Activated naive CD8-positive, alpha-beta T cell treated with anti-CD3 and anti-CD28 coated beads, Interleukin-2, amount 10 ng/mL, durations not matched to agents 7 days and 5 days (primary cell): Measurements from ENCODE around the gene RELL1. TPM values are rescaled to one million over a fixed set of nuclear protein-coding genes. Genes with fewer than 3 reads are reported as not detected.

ENCODE experiments used
- ATAC-seq: fragments of 150-1000 bp; cut with Tn5 transposase; one replicate; pipeline ENCODE4 v1.10.0; 2021; ENCODE audit warnings: low read depth, moderate library complexity
- POLR2A ChIA-PET: fragments of 350-600 bp; sonication (Branson Sonifier 250); formaldehyde crosslinking; loops from one replicate; lab custom pipeline; 2021; ENCODE audit warnings: antibody characterized with exemption; lab: Charles Lee
- DNase-seq: peaks from one replicate; pipeline ENCODE4 v3.0.0; 2021
- H3K27ac Mint-ChIP-seq: one replicate; pipeline ENCODE4 v1.8.0; 2022; ENCODE audit warnings: mild to moderate bottlenecking, mixed read lengths
- H3K27me3 Mint-ChIP-seq: one replicate; pipeline ENCODE4 v1.8.0; 2022; ENCODE audit warnings: mild to moderate bottlenecking, moderate library complexity, mixed read lengths
- H3K36me3 Mint-ChIP-seq: one replicate; pipeline ENCODE4 v1.8.0; 2021; ENCODE audit warnings: mild to moderate bottlenecking, mixed read lengths
- H3K4me1 Mint-ChIP-seq: one replicate; pipeline ENCODE4 v1.8.0; 2021; ENCODE audit warnings: mixed read lengths
- H3K4me3 Mint-ChIP-seq: one replicate; pipeline ENCODE4 v1.8.0; 2022; ENCODE audit warnings: mild to moderate bottlenecking, moderate library complexity, mixed read lengths
- H3K9me3 Mint-ChIP-seq: one replicate; pipeline ENCODE4 v1.8.0; 2021; ENCODE audit warnings: mixed read lengths
- total RNA-seq, 2 experiments: library from RNA; stranded (reverse); gene quantifications; one replicate each; pipeline ENCODE4 v1.2.3, GENCODE V29; 2021

RELL1 gene
- total RNA-seq, 2 experiments from 2014 or later: 36.8 to 39.4 TPM

DNA sequence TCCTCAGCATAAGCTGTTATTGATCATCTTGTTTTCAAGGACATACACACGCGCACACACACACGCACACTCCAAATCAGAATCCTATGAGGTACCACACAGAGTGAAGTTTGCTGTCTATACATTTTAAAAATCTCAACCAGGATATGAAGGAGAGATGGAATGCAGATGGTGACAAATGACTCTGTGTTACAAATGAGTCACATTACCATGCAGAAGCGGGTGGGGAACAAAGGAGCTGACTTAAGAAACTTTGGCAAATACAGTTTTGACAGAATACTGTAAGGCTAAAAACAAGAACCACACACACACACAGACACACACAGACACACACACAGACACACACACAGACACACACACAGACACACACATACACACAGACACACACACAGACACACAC, 81.7 kb downstream of the RELL1 start:
- peaks cover 20% of the 10 kb centered on the region for H3K4me1 Mint-ChIP-seq
- POLR2A ChIA-PET: no interaction called here
- H3K27ac Mint-ChIP-seq: no peak overlapping the region
- DNase-seq (no peak), ATAC-seq (no peak)
- no peaks in the 10 kb centered on the region for H3K27me3 Mint-ChIP-seq
- no peak overlapping the region for H3K4me3 Mint-ChIP-seq
- H3K9me3 Mint-ChIP-seq: no peaks in the 10 kb centered on the region
- peaks cover 13% of the 10 kb centered on the region for H3K36me3 Mint-ChIP-seq

- Mint-ChIP-seq H3K27ac (no peak overlapping the region), H3K36me3 (peaks cover 7% of the 10 kb centered on the region), H3K4me3 (no peak overlapping the region), H3K9me3 (no peaks in the 10 kb centered on the region), H3K27me3 (no peaks in the 10 kb centered on the region), H3K4me1 (peaks cover 20% of the 10 kb centered on the region)
- no peak for ATAC-seq
- DNase-seq: no peak
- POLR2A ChIA-PET: interaction anchor here (1.0 kb wide), 1 partner anchor 83 kb away, joined by 3 read pairs; the partner anchor contains the start of gene RELL1
Observed at GRCh38 chr4:37603711-37604110, 82.5 kb downstream of the RELL1 start.

DNA sequence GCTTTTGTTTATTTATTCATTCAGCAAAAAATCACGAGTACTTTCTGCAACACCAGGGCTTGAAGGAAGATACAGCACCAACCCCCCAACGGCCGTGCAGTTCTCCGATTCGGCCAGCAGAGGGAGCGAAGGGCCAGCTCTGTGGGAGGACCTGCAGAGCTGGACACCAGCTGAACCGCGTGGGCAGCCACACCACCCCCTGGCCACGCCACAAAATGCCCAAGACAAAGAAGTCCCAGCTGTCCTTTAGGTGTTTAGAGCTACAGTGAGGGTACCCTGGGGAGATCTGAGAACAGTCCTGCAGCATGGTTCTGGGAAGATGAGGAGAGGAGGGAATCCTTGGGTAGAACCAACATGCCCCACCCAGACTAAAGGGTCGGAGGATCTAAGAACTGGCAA, 83.1 kb downstream of the RELL1 start:
- POLR2A ChIA-PET: interaction anchor here (0.5 to 1.0 kb wide), 2 partner anchors 84 to 221 kb away, joined by 3 read pairs; partner anchors contain the start of gene RELL1
- H3K4me1 Mint-ChIP-seq: peaks cover 20% of the 10 kb centered on the region
- peak; percentile 83 for DNase-seq
- peak; percentile 70 for ATAC-seq
- peak overlapping the region; percentile 39 for H3K27ac Mint-ChIP-seq
- no peaks in the 10 kb centered on the region for H3K9me3 Mint-ChIP-seq
- H3K27me3 Mint-ChIP-seq: no peaks in the 10 kb centered on the region
- H3K36me3 Mint-ChIP-seq: peaks cover 6% of the 10 kb centered on the region
- H3K4me3 Mint-ChIP-seq: no peak overlapping the region

DNA sequence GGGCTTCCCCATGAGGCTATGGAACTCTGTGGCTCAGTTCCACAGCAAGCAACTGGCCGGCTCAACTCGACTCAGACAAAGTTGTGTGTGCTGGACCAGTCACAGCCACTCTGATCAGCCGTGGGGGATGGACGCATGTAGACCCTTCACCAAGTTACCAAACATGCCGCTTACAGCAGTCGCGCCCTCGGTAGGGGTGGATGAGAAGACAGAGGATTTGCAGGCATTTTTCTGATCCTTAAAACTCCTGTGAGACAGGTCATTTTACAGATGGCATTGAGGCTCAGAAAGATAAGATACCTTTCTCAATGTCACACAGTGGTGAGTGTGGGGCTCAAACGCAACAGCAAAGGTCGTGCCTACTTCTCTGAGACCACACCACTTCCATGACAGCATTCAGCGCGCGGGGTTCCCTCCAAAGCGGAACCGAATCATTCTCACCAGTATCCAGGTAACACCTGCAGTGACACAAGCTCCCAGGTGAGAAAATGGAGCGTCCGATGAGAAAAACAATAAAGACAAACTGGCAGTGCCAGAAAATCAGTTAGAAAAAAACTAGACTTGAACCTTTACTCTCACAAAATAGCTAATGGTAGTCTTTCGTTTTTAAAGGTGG, 83.6 kb downstream of the RELL1 start:
- Mint-ChIP-seq H3K4me1 (peaks cover 20% of the 10 kb centered on the region), H3K9me3 (no peaks in the 10 kb centered on the region), H3K27me3 (no peaks in the 10 kb centered on the region), H3K27ac (no peak overlapping the region), H3K4me3 (no peak overlapping the region), H3K36me3 (peaks cover 6% of the 10 kb centered on the region)
- DNase-seq (no peak), ATAC-seq (no peak)
- POLR2A ChIA-PET: interaction anchor here (0.5 to 1.0 kb wide), 2 partner anchors 84 to 222 kb away, joined by 3 read pairs; partner anchors contain the start of gene RELL1

- peaks cover 17% of the 10 kb centered on the region for H3K4me1 Mint-ChIP-seq
- ATAC-seq (no peak), DNase-seq (no peak)
- H3K27ac Mint-ChIP-seq: no peak overlapping the region
- no peak overlapping the region for H3K4me3 Mint-ChIP-seq
- no peaks in the 10 kb centered on the region for H3K9me3 Mint-ChIP-seq
- peaks cover 2% of the 10 kb centered on the region for H3K36me3 Mint-ChIP-seq
- POLR2A ChIA-PET: interaction anchor here (0.7 kb wide), 1 partner anchor 22 kb away, joined by 4 read pairs; no protein-coding TSS in a partner anchor
- H3K27me3 Mint-ChIP-seq: no peaks in the 10 kb centered on the region
Observed at GRCh38 chr4:37601531-37601930, 84.6 kb downstream of the RELL1 start.

- DNase-seq (no peak), ATAC-seq (no peak)
- H3K36me3 Mint-ChIP-seq: no peaks in the 10 kb centered on the region
- H3K4me3 Mint-ChIP-seq: no peak overlapping the region
- H3K27ac Mint-ChIP-seq: no peak overlapping the region
- POLR2A ChIA-PET: no interaction called here
- H3K4me1 Mint-ChIP-seq: peaks cover 7% of the 10 kb centered on the region
- no peaks in the 10 kb centered on the region for H3K9me3 Mint-ChIP-seq
- no peaks in the 10 kb centered on the region for H3K27me3 Mint-ChIP-seq
Observed at GRCh38 chr4:37599092-37599790, 86.9 kb downstream of the RELL1 start.

- no peak for DNase-seq
- H3K4me1 Mint-ChIP-seq: peaks cover 4% of the 10 kb centered on the region
- H3K27me3 Mint-ChIP-seq: no peaks in the 10 kb centered on the region
- H3K36me3 Mint-ChIP-seq: no peaks in the 10 kb centered on the region
- no peak overlapping the region for H3K27ac Mint-ChIP-seq
- no peak for ATAC-seq
- POLR2A ChIA-PET: no interaction called here
- no peak overlapping the region for H3K4me3 Mint-ChIP-seq
- no peaks in the 10 kb centered on the region for H3K9me3 Mint-ChIP-seq
Observed at GRCh38 chr4:37597034-37597433, 89.1 kb downstream of the RELL1 start.

DNA sequence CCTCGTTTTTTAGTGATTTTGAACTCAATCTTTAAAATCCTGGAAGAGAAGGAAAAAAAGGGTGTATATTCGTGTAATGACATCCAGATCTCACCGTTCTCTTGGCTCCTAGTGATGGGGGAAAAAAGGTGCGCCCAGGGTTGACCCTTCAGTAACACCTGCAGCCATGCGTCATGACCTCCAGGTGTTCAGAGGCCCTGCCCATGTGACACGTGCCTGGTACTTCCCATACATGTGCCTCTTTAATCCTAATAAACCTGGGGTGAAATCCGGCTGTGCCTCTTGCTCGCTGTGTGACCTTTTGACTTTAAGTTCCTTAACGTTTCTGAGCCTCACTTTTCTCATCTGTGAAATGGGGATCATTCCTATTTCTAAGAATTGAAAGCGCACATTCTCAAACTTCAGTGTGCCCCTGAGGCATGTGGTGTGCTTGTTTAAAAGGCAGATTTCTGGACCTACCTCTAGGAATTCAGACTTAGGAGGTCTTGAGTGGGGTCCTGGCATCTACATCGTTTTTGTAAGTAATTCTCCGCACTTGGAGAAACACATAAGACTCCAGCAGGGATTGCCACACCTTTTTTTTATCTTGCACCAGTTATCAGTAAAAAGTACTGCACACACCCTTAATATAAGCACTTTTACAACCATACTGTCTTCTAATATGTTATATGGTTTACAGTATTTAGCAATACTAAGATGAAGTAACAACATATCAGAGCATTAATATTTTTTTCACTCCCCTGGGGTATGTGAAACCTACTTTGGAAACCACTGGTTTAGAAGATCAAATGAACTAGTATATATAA, 90.1 kb downstream of the RELL1 start:
- Mint-ChIP-seq H3K4me1 (peaks cover 2% of the 10 kb centered on the region), H3K4me3 (no peak overlapping the region), H3K36me3 (no peaks in the 10 kb centered on the region), H3K27me3 (no peaks in the 10 kb centered on the region), H3K9me3 (no peaks in the 10 kb centered on the region), H3K27ac (no peak overlapping the region)
- no peak for ATAC-seq
- no peak for DNase-seq
- POLR2A ChIA-PET: no interaction called here

DNA sequence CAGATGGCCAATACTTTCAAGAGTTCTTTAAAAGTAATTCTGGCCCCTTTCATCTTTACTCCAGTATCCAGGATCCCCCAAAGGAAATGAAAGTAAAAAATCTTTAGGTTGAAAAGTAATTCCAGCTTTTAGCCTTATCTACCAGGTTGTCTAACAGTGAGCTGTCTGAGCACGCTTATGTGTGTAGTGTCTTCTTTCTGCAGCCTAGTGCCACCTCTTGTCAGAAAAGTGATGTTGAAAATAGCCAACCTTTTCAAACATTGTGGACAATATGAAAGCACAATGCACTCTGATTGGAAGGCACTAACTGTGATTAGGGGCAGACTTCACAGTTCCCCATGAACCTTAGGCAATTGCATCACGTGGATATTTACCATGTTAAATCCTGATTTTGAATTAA, 92.1 kb downstream of the RELL1 start:
- H3K9me3 Mint-ChIP-seq: no peaks in the 10 kb centered on the region
- no peak overlapping the region for H3K27ac Mint-ChIP-seq
- no peak for DNase-seq
- POLR2A ChIA-PET: no interaction called here
- H3K36me3 Mint-ChIP-seq: peaks cover 1% of the 10 kb centered on the region
- peaks cover 2% of the 10 kb centered on the region for H3K4me1 Mint-ChIP-seq
- no peak overlapping the region for H3K4me3 Mint-ChIP-seq
- no peak for ATAC-seq
- H3K27me3 Mint-ChIP-seq: no peaks in the 10 kb centered on the region

GRCh38 chr4:37591349-37591748, 94.8 kb downstream of the RELL1 start:
- Mint-ChIP-seq H3K9me3 (no peaks in the 10 kb centered on the region), H3K27ac (no peak overlapping the region), H3K36me3 (peaks cover 5% of the 10 kb centered on the region), H3K4me3 (no peak overlapping the region), H3K27me3 (no peaks in the 10 kb centered on the region), H3K4me1 (peaks cover 2% of the 10 kb centered on the region)
- ATAC-seq (no peak), DNase-seq (no peak)
- POLR2A ChIA-PET: no interaction called here

- no peak for ATAC-seq
- H3K27me3 Mint-ChIP-seq: no peaks in the 10 kb centered on the region
- peaks cover 5% of the 10 kb centered on the region for H3K36me3 Mint-ChIP-seq
- no peak for DNase-seq
- peaks cover 2% of the 10 kb centered on the region for H3K4me1 Mint-ChIP-seq
- H3K27ac Mint-ChIP-seq: no peak overlapping the region
- no peaks in the 10 kb centered on the region for H3K9me3 Mint-ChIP-seq
- H3K4me3 Mint-ChIP-seq: no peak overlapping the region
- POLR2A ChIA-PET: no interaction called here
Observed at GRCh38 chr4:37590016-37590415, 96.2 kb downstream of the RELL1 start.

- Mint-ChIP-seq H3K4me3 (no peak overlapping the region), H3K27ac (no peak overlapping the region), H3K9me3 (no peaks in the 10 kb centered on the region), H3K27me3 (no peaks in the 10 kb centered on the region), H3K36me3 (peaks cover 13% of the 10 kb centered on the region), H3K4me1 (peaks cover 6% of the 10 kb centered on the region)
- no peak for DNase-seq
- no peak for ATAC-seq
- POLR2A ChIA-PET: no interaction called here
Observed at GRCh38 chr4:37588150-37588549, 98.0 kb downstream of the RELL1 start.

DNA sequence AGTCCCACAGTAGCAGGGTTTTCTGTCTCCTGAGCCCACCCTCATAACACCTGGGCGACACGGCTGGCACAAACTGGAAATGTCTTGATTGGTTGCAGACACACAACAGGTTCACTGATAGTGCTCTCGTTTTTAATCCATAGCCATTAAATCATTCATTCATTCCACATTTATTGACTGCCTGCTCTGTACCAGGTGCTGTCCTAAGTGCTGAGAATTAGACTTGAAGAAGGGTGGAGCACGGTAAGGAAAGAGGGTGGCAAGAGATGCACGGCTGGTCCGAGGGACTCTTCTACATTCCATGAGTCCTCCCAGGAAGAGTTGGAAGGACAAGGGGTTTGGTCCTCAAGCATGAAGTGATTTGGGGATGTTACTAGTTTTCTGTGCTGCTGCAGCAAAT, 100.0 kb downstream of the RELL1 start:
- DNase-seq: no peak
- Mint-ChIP-seq H3K36me3 (peaks cover 15% of the 10 kb centered on the region), H3K4me1 (peaks cover 6% of the 10 kb centered on the region), H3K27me3 (no peaks in the 10 kb centered on the region), H3K4me3 (no peak overlapping the region), H3K9me3 (peaks cover 8% of the 10 kb centered on the region), H3K27ac (no peak overlapping the region)
- POLR2A ChIA-PET: no interaction called here
- no peak for ATAC-seq
